Activated naive CD8-positive, alpha-beta T cell treated with anti-CD3 and anti-CD28 coated beads, Interleukin-2, amount 50 U/mL, for 24 hours (primary cell): Measurements from ENCODE around the gene MAP4K1.

ENCODE experiments used
- ATAC-seq: fragments of 150-1000 bp; cut with Tn5 transposase; one replicate; pipeline ENCODE4 v1.10.0; 2021
- DNase-seq: peaks from one replicate; pipeline ENCODE4 v3.0.0; 2021
- H3K27ac Mint-ChIP-seq: one replicate; pipeline ENCODE4 v1.8.0; 2021; ENCODE audit warnings: mild to moderate bottlenecking, mixed read lengths
- H3K27me3 Mint-ChIP-seq: one replicate; pipeline ENCODE4 v1.8.0; 2021; ENCODE audit warnings: mixed read lengths
- H3K36me3 Mint-ChIP-seq: one replicate; pipeline ENCODE4 v1.8.0; 2021; ENCODE audit warnings: low read depth, mixed read lengths
- H3K4me1 Mint-ChIP-seq: one replicate; pipeline ENCODE4 v1.8.0; 2021; ENCODE audit warnings: mixed read lengths
- H3K4me3 Mint-ChIP-seq: one replicate; pipeline ENCODE4 v1.8.0; 2021; ENCODE audit warnings: mild to moderate bottlenecking, moderate library complexity, mixed read lengths
- H3K9me3 Mint-ChIP-seq: one replicate; pipeline ENCODE4 v1.8.0; 2021; ENCODE audit warnings: mixed read lengths

Gene MAP4K1

DNA sequence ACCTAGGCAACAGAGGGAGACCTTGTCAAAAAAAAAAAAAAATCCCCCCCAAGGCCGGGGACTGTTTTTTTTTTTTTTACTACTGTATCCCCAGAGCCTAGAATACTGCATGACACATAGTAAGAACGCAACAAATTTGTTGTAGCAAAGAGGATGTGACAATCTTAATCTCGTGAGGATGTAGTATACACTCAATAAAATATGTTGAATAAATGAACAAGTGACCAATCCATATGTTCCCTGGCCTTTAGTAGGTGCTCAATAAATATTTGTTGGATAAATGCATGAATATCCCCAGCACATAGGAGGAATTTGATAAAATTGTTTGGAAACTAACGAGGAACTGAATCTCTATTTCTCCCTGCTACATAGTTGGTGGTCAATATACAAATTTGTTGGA, 75.7 kb downstream of the MAP4K1 start:
- no peak overlapping the region for H3K27ac Mint-ChIP-seq
- no peaks in the 10 kb centered on the region for H3K27me3 Mint-ChIP-seq
- H3K4me1 Mint-ChIP-seq = peaks cover 43% of the 10 kb centered on the region
- DNase-seq (no peak), ATAC-seq (no peak)
- no peaks in the 10 kb centered on the region for H3K9me3 Mint-ChIP-seq
- peaks cover under 1% of the 10 kb centered on the region for H3K36me3 Mint-ChIP-seq
- no peak overlapping the region for H3K4me3 Mint-ChIP-seq

DNA sequence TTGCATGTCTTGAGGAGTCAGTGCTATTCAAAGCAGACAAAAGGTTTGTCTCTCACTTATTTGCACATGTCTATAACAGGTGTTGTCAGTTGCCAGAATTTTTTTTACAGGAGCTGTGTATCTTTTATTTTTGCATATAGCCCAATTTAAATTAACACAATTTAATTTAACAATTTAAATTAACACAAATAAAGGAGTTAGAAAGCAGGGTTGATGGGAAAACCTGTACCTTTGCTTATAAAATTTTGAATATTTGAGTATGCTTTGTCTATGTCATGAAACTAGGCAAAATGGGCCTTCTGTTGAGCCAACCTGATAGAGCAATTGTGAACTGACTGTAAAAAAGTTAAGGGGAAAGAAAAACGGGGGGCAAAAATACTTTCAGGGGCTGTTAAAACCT, 78.0 kb downstream of the MAP4K1 start:
- H3K27ac Mint-ChIP-seq = no peak overlapping the region
- peaks cover 44% of the 10 kb centered on the region for H3K4me1 Mint-ChIP-seq
- no peak overlapping the region for H3K4me3 Mint-ChIP-seq
- H3K9me3 Mint-ChIP-seq = peaks cover 5% of the 10 kb centered on the region
- DNase-seq (no peak), ATAC-seq (no peak)
- peaks cover 6% of the 10 kb centered on the region for H3K27me3 Mint-ChIP-seq
- H3K36me3 Mint-ChIP-seq = peaks cover 12% of the 10 kb centered on the region

DNA sequence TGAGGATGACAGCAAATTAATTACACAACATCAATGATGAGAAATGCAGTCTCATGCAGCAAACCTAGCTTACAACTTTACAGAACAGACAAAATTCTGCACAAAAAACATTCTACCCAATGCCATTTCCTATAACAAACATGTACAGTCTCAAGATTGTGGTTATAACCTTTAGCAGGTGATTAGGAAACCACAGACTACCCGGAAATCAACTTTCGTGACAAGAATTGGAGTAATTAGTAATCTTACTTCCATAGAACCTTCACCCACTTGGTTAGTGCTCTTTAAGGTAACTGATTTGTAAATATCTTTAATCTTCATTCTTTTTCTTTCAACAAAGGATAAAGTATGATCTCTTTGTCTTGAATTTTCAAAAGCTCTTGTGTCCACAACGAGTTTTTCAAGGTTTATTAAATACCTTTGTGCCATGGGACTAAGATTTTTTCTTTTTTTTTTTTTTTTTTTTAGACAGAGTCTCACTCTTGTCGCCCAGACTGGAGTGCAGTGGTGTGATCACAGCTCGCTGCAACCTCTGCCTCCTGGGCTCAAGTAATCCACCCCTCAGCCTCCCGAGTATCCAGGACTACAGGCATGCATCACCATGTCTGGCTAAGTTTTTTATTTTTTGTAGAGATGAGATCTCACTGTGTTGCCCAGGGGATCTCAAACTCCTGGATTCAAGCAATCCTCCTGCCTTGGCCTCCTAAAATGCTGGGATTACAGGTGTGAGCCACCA, 78.8 kb downstream of the MAP4K1 start:
- peaks cover 36% of the 10 kb centered on the region for H3K4me1 Mint-ChIP-seq

DNA sequence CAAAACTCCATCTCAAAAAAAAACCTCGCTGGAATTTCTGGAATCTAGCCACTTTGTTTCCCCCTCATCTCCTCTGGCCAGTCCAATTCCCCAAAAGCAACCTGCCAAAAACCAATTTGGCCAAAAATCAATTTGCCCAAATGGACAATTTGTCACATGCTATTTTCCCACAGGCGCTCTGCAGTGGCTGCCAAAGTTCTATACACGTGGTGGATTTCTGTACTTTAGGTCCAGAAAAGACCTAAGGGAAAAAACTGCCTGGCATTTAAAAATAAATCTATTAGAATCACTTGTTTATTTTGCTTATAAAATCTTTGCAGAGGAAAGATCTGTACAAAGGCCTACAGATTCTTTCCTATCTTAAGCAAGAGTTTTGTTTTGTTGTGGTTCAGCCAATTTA, 79.4 kb downstream of the MAP4K1 start:
- Mint-ChIP-seq H3K9me3 (peaks cover 9% of the 10 kb centered on the region), H3K36me3 (peaks cover 14% of the 10 kb centered on the region), H3K27ac (peak overlapping the region; percentile 87), H3K27me3 (peaks cover 13% of the 10 kb centered on the region), H3K4me3 (peak overlapping the region; percentile 65), H3K4me1 (peaks cover 34% of the 10 kb centered on the region)
- ATAC-seq (no peak), DNase-seq (no peak)

More for the DNA sequence above, 78.8 kb downstream of the MAP4K1 start:
- Mint-ChIP-seq H3K4me3 (peak overlapping the region; percentile 65), H3K36me3 (peaks cover 14% of the 10 kb centered on the region), H3K27ac (peak overlapping the region; percentile 87), H3K27me3 (peaks cover 11% of the 10 kb centered on the region), H3K9me3 (peaks cover 9% of the 10 kb centered on the region)
- peak; percentile 81 for ATAC-seq
- no peak for DNase-seq
